Ascending aorta (tissue), 2 donors: ENCODE results near the gene RIN3. TPM values are rescaled to one million over a fixed set of nuclear protein-coding genes. Genes with fewer than 3 reads are reported as not detected.

ENCODE experiments used
- DNase-seq, 2 donors: peaks; one replicate each; pipeline ENCODE4 v3.0.0-alpha.2; 2019; ENCODE audit warnings: low spot score in 2 of 2
- H3K27ac ChIP-seq, 2 donors: fragments of 200-600 bp; sonication (generic); one replicate each; pipeline ENCODE4 v1.5.1; 2016 to 2017; ENCODE audit warnings: mild to moderate bottlenecking in 1 of 2
- H3K27me3 ChIP-seq: fragments of 200-600 bp; sonication (generic); one replicate; pipeline ENCODE4 v1.5.1; 2017
- H3K36me3 ChIP-seq, 2 donors: fragments of 200-600 bp; sonication (generic); one replicate each; pipeline ENCODE4 v1.5.1; 2016
- H3K4me1 ChIP-seq, 2 donors: fragments of 200-600 bp; sonication (generic); one replicate each; pipeline ENCODE4 v1.5.1; 2016 to 2017; ENCODE audit warnings: mild to moderate bottlenecking in 1 of 2
- H3K4me3 ChIP-seq, 2 donors: fragments of 200-600 bp; sonication (generic); one replicate each; pipeline ENCODE4 v1.5.1; 2016 to 2017; ENCODE audit warnings: mild to moderate bottlenecking in 1 of 2
- H3K9me3 ChIP-seq, 2 donors: fragments of 200-600 bp; sonication (generic); one replicate each; pipeline ENCODE4 v1.5.1; 2016
- CTCF ChIP-seq, 3 experiments: fragments of 200-600 bp in 2 of 3; fragments of 450-650 bp in 1 of 3; sonication (generic) in 2 of 3; IDR thresholded peaks; one replicate each; pipeline ENCODE4 v1.5.1; 2016 to 2019; ENCODE audit warnings: antibody characterized with exemption in 3 of 3, mild to moderate bottlenecking in 1 of 3, moderate library complexity in 1 of 3
- intact Hi-C: fragments of 100-400 bp; cut with DNase I; formaldehyde crosslinking; loops from one replicate; pipeline ENCODE4 v1.15.1; 2023
- total RNA-seq: library from RNA; depleted of rRNA; stranded (reverse); fragments of >200 nt; gene quantifications from one replicate; pipeline ENCODE4 v1.1.0, GENCODE V29; 2016

RIN3 gene
- total RNA-seq, 1 donor from 2014 or later, result 30.3 TPM

DNA sequence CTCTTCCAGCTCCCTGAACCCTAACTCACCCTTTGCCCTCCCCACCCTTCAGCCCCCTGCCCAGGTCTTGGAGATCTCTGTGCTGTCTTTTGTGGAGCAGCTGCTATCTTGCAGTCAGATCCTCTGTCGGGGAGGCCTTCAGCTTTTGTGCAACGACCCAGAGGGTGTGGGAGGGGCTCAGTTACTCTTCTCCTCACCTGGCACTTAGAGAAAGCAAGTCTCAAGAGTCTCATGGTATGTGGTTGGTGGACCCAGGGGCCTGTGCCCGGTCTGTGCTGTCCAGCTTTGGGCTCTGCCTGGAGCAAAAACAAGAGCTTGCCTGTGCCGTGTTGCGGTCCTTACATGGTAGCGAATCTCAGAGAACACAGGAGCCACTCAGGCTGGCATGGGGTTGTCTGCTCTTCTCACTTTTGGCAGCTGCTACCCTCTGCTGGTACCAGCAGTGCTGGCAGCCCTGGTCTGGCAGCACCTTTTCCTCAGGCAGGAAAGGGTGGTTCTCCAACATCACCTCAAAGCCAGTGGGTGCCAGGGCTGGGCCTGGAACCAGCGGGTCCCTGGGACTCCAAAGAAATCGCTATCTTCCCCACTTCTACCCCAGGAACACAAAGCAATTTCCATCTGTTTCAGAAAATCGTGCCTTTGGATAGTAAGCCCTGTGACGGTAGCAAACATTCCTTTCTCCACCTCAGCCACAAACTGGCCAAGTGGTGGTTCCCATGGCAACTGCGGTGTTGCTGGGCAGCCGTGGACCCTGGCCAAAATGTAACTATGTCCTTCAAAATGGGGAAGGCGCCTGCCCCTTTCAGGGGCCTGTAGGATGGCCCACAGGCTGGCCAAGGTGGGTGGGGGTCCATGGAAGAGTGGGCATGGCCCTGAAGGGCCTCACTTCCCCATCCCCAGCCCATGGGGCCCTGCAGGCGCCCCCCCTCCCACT, 90.0 kb downstream of the RIN3 start:
- intact Hi-C loops, result loop anchor here (1.0 to 10.0 kb wide), 7 partner anchors 17 to 479 kb away; partner anchors contain the start of genes CPSF2 and NDUFB1
- Histone ChIP-seq H3K27ac (peak overlapping the region; percentile 91 to 92), H3K4me1 (peaks cover 18 to 25% of the 10 kb centered on the region in 2 donors), H3K4me3 (peak overlapping the region in 1 of 2 donors; percentile 12), H3K9me3 (no peaks in the 10 kb centered on the region), H3K36me3 (no peaks in the 10 kb centered on the region), H3K27me3 (no peaks in the 10 kb centered on the region)
- TF ChIP-seq CTCF (IDR thresholded peaks at IDR 0.05), result peak; percentile 46 to 66 (median 51)
- DNase-seq, result peak; percentile 36 to 90

DNA sequence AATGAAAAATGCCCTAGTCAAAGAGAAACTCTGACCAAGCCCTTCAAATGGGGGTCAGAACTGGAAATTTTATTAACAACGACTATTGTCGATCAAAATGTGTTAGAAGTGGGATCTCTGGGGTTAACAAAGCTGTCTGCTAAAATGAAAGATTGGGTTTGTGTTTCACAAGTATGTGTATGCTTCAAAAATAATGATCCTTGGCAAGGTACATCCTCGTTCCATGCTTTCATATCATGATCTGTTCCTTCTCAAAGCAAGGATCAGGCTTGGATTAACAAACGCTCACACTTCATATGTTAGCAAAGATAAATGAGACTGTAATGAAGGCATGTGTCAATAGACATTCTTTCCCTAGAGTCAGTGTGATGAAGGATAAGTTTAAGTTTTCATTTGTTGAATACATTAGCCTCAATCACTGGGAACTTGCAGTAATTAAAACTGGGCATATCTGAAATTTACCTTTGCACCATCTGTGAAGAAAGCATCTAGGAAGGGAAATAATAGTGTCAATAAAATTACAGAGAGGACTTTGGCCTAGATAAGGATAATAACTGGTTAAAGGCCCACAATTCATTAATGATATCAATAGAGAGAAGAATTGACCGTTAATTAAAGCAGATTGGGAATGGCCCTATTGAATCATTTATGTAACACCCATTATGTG, 91.8 kb downstream of the RIN3 start:
- Histone ChIP-seq H3K36me3 (no peaks in the 10 kb centered on the region), H3K27me3 (no peaks in the 10 kb centered on the region), H3K4me3 (no peak overlapping the region), H3K9me3 (no peaks in the 10 kb centered on the region), H3K4me1 (peaks cover 18 to 25% of the 10 kb centered on the region in 2 donors), H3K27ac (no peak overlapping the region)
- no peak for DNase-seq
- TF ChIP-seq CTCF (IDR thresholded peaks at IDR 0.05), result no peak
- intact Hi-C loops, result loop anchor here (10.0 kb wide), 1 partner anchor 481 kb away; the partner anchor contains the start of genes CPSF2 and NDUFB1

DNA sequence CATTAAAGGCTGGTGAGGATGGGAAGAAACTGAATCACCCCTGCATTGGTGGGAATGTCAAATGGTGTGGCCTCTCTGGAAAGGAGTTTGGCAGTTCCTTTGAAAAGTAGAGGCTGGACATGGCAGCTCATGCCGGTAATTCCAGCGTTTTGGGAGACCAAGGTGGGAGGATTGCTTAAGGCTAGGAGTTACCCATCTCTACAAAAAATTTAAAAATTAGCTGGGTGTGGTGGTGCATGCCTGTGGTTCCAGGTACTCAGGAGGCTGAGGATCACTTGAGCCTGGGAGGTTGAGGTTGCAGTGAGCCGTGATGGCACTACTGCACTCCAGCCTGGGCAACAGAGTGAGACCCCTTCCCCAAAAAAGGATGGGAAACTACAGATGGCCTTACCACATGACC, 93.7 kb downstream of the RIN3 start:
- TF ChIP-seq CTCF (IDR thresholded peaks at IDR 0.05), result no peak
- no peak overlapping the region for H3K27ac ChIP-seq
- intact Hi-C loops, result loop anchor here (10.0 kb wide), 1 partner anchor 482 kb away; the partner anchor contains the start of genes CPSF2 and NDUFB1
- H3K27me3 ChIP-seq, result no peaks in the 10 kb centered on the region
- H3K9me3 ChIP-seq, result no peaks in the 10 kb centered on the region
- peaks cover 16 to 17% of the 10 kb centered on the region in 2 donors for H3K4me1 ChIP-seq
- DNase-seq, result no peak
- H3K36me3 ChIP-seq, result no peaks in the 10 kb centered on the region
- H3K4me3 ChIP-seq, result no peak overlapping the region

DNA sequence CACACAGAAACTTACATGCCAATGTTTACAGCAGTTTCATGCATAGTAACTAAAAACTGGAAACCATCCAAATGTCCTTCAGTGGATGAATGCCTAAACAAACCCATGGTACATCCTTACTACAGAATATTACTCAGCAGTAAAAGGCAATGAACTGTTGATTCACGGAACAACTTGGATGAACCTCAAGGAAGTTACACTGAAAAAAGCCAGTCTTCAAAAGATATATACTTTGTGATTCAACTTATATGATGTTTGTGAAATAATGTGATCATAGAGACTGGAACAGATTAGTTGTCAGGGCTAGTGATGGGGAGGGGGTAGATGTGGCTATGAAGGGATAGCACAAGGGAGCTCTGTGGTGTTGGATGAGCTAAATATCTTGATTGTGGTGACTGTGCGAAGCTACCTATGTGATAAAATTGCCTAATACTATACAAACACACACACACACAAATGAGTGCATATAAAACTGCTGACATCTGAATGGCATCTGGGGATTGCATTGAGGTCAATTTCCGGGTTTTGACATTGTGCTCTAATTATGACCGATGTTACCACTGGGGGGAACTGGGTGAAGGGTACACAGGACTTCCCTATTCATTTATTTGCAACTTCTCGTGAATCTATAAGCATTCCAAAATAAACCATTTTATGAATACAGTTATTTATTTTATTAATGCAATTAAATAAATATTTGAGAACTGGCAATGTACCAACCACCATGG, 94.3 kb downstream of the RIN3 start:
- TF ChIP-seq CTCF (IDR thresholded peaks at IDR 0.05), result no peak
- no peak overlapping the region for H3K27ac ChIP-seq
- intact Hi-C loops, result loop anchor here (10.0 kb wide), 1 partner anchor 483 kb away; the partner anchor contains the start of genes CPSF2 and NDUFB1

DNA sequence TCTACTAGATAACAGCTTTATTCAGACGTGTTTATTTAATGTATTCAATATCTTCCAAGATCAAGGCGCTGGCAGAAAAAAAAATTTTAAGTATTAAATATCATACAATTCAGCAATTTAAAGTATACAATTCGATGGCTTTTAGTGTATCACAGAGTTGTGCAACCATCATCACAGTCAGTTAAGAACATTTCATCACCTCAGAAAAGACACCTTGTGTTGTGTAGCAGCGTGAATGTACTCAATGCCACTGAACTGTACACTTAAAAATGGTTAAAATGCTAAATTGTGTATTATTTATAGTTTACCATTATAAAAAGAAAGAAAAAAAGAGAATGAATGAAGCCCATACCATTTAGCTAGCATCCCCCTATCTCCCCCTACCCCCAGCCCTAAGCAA, 96.4 kb downstream of the RIN3 start:
- TF ChIP-seq CTCF (IDR thresholded peaks at IDR 0.05), result no peak
- no peaks in the 10 kb centered on the region for H3K4me1 ChIP-seq
- no peaks in the 10 kb centered on the region for H3K36me3 ChIP-seq
- H3K27me3 ChIP-seq, result no peaks in the 10 kb centered on the region
- intact Hi-C loops, result loop anchor here (10.0 kb wide), 1 partner anchor 485 kb away; the partner anchor contains the start of genes CPSF2 and NDUFB1
- H3K9me3 ChIP-seq, result no peaks in the 10 kb centered on the region
- H3K4me3 ChIP-seq, result no peak overlapping the region
- H3K27ac ChIP-seq, result no peak overlapping the region
- no peak for DNase-seq

More for the DNA sequence above, 94.3 kb downstream of the RIN3 start:
- no peaks in the 10 kb centered on the region for H3K36me3 ChIP-seq
- DNase-seq, result no peak
- no peak overlapping the region for H3K4me3 ChIP-seq
- no peaks in the 10 kb centered on the region for H3K9me3 ChIP-seq
- peaks cover 10 to 11% of the 10 kb centered on the region in 2 donors for H3K4me1 ChIP-seq
- no peaks in the 10 kb centered on the region for H3K27me3 ChIP-seq
